GM23338 (cell line): ENCODE data around the gene CACNB2.

Source experiments
- EZH2phosphoT487 ChIP-seq: fragments of 200-600 bp; sonication (generic); IDR thresholded peaks from one replicate; pipeline ENCODE4 v1.8.1; 2018; ENCODE audit warnings: antibody characterized with exemption; ENCODE audit not compliant: unreplicated experiment
- TF ChIP-seq, protein P1 (sequence below), 2 experiments: fragments of 200-600 bp in 1 of 2; sonication (generic) in 1 of 2; conservative IDR thresholded peaks; 2 replicates each; pipeline versions ENCODE4 v1.5.1 to v1.6.1; 2016 to 2017; ENCODE audit warnings: antibody characterized with exemption in 2 of 2, low read depth in 2 of 2, mild to moderate bottlenecking in 2 of 2, moderate library complexity in 1 of 2

DNA sequence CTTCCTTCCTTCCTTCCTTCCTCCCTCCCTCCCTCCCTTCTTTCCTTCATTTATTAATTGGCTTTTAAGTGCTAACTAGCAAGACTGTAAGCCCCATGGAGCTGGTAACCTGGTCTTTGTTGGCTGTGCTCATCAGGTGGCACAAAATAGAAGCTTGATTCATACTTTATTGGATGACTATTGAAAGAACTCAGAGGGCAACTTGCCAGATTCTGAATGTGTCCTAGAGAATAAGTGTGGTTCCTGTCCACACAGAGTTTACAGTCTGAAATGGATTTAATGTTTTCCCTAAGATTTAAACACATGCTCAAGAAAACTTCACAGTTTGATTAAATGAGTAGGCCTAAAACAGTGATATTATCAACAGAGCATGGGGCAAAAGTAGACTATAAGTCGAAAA lies 3.1 kb upstream of the CACNB2 start:
- TF ChIP-seq, protein P1, sequence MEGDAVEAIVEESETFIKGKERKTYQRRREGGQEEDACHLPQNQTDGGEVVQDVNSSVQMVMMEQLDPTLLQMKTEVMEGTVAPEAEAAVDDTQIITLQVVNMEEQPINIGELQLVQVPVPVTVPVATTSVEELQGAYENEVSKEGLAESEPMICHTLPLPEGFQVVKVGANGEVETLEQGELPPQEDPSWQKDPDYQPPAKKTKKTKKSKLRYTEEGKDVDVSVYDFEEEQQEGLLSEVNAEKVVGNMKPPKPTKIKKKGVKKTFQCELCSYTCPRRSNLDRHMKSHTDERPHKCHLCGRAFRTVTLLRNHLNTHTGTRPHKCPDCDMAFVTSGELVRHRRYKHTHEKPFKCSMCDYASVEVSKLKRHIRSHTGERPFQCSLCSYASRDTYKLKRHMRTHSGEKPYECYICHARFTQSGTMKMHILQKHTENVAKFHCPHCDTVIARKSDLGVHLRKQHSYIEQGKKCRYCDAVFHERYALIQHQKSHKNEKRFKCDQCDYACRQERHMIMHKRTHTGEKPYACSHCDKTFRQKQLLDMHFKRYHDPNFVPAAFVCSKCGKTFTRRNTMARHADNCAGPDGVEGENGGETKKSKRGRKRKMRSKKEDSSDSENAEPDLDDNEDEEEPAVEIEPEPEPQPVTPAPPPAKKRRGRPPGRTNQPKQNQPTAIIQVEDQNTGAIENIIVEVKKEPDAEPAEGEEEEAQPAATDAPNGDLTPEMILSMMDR (conservative IDR thresholded peaks at IDR 0.05; ENCODE audit: low read depth in 2 of 2): no peak
- no peak for TF ChIP-seq EZH2phosphoT487
